Prostate gland (tissue), 2 donors: ENCODE measurements around the gene CENPW.

Experiments
- CTCF ChIP-seq, 4 experiments: fragments of 200-600 bp in 2 of 4; fragments of 450-650 bp in 2 of 4; sonication (generic) in 2 of 4; IDR thresholded peaks; 1 replicate in 3 of 4; 2 replicates in 1 of 4; pipeline ENCODE4 v1.5.1; 2016 to 2019; ENCODE audit warnings: antibody characterized with exemption in 4 of 4, mild to moderate bottlenecking in 2 of 4, moderate library complexity in 2 of 4
- POLR2AphosphoS5 ChIP-seq: sonication (generic); formaldehyde crosslinking; IDR thresholded peaks from one replicate; pipeline ENCODE4 v1.6.1; 2017; ENCODE audit warnings: antibody characterized with exemption

GRCh38 chr6:126312013-126312665 is 27.8 kb upstream of the CENPW start:
- TF ChIP-seq CTCF (IDR thresholded peaks at IDR 0.05) (no peak), POLR2AphosphoS5 (no peak)
